SK-N-DZ (cell line): ENCODE measurements around the gene RNF34.

Experiments used
- DNase-seq: peaks from one replicate; pipeline ENCODE4 v3.0.0-alpha.2; 2015; ENCODE audit warnings: low spot score

Gene RNF34

GRCh38 chr12:121465921-121466793 lies 66.2 kb downstream of the RNF34 start:
- DNase-seq = peak; percentile 35

GRCh38 chr12:121466794-121467637 lies 67.1 kb downstream of the RNF34 start:
- DNase-seq = peak; percentile 91

GRCh38 chr12:121467638-121468498 lies 68.0 kb downstream of the RNF34 start:
- DNase-seq = no peak

GRCh38 chr12:121468499-121468801 lies 68.5 kb downstream of the RNF34 start:
- DNase-seq = peak; percentile 33

GRCh38 chr12:121470751-121471150 lies 70.8 kb downstream of the RNF34 start:
- no peak for DNase-seq

- no peak for DNase-seq
Observed at GRCh38 chr12:121472150-121472905, 72.4 kb downstream of the RNF34 start.
